ENCODE measurements around the gene ZNF248.

- TF ChIP-seq CTCF (IDR thresholded peaks at IDR 0.05) (no peak), POLR2A (IDR thresholded peaks at IDR 0.05) (no peak), EP300 (IDR thresholded peaks at IDR 0.05) (no peak)
Measured at GRCh38 chr10:37855636-37856035, 1.8 kb downstream of the ZNF248 start.

Data from tibial nerve (tissue), 4 donors.